Measurements from ENCODE around the gene PDE6D.

The PDE6D gene

GRCh38 chr2:231687961-231688360 is 93.1 kb downstream of the PDE6D start:
- no peak overlapping the region for H2AFZ ChIP-seq (ENCODE audit: low read depth, low read length)
- H3K9me3 ChIP-seq (ENCODE audit: insufficient read depth, low read length, severe bottlenecking), result no peaks in the 10 kb centered on the region
- H3K4me1 ChIP-seq (ENCODE audit: insufficient read depth, low read length), result peaks cover 32% of the 10 kb centered on the region
- no peak overlapping the region for H3K27ac ChIP-seq (ENCODE audit: low read length)
- no peaks in the 10 kb centered on the region for H3K36me3 ChIP-seq (ENCODE audit: insufficient read depth, low read length)
- peaks cover 14% of the 10 kb centered on the region for H3K79me2 ChIP-seq (ENCODE audit: insufficient read depth, low read length)
- DNase-seq (no peak), ATAC-seq (ENCODE audit: insufficient read depth, low read depth) (no peak)
- no peak for TF ChIP-seq CTCF (IDR thresholded peaks at IDR 0.05; ENCODE audit: borderline replicate concordance, extremely low read depth, low read length, poor library complexity, severe bottlenecking)
- no peaks in the 10 kb centered on the region for H3K27me3 ChIP-seq (ENCODE audit: insufficient read depth, low read length, poor library complexity)
- H4K20me1 ChIP-seq (ENCODE audit: insufficient read depth, low read length), result no peaks in the 10 kb centered on the region
- H3K4me2 ChIP-seq (ENCODE audit: insufficient read depth, low read length), result no peak overlapping the region
- no peak overlapping the region for H3K4me3 ChIP-seq (ENCODE audit: low read depth in 1 of 2, low read length in 2 of 2)
- no peak overlapping the region for H3K9ac ChIP-seq (ENCODE audit: low read depth, low read length)

- no peak overlapping the region for H3K4me2 ChIP-seq (ENCODE audit: insufficient read depth, low read length)
- H3K4me1 ChIP-seq (ENCODE audit: insufficient read depth, low read length), result peaks cover 39% of the 10 kb centered on the region
- no peak overlapping the region for H3K9ac ChIP-seq (ENCODE audit: low read depth, low read length)
- no peaks in the 10 kb centered on the region for H3K36me3 ChIP-seq (ENCODE audit: insufficient read depth, low read length)
- peaks cover 20% of the 10 kb centered on the region for H3K79me2 ChIP-seq (ENCODE audit: insufficient read depth, low read length)
- no peak overlapping the region for H2AFZ ChIP-seq (ENCODE audit: low read depth, low read length)
- no peaks in the 10 kb centered on the region for H4K20me1 ChIP-seq (ENCODE audit: insufficient read depth, low read length)
- peak; percentile 62 for TF ChIP-seq CTCF (IDR thresholded peaks at IDR 0.05; ENCODE audit: borderline replicate concordance, extremely low read depth, low read length, poor library complexity, severe bottlenecking)
- no peak for TF ChIP-seq EZH2 (IDR thresholded peaks at IDR 0.05; ENCODE audit: borderline replicate concordance, low read depth, low read length, severe bottlenecking)
- H3K27ac ChIP-seq (ENCODE audit: low read length), result no peak overlapping the region
- H3K9me3 ChIP-seq (ENCODE audit: insufficient read depth, low read length, severe bottlenecking), result no peaks in the 10 kb centered on the region
- no peaks in the 10 kb centered on the region for H3K27me3 ChIP-seq (ENCODE audit: insufficient read depth, low read length, poor library complexity)
- no peak overlapping the region for H3K4me3 ChIP-seq (ENCODE audit: low read depth in 1 of 2, low read length in 2 of 2)
- peak; percentile 57 for DNase-seq
- ATAC-seq (ENCODE audit: insufficient read depth, low read depth), result peak; percentile 36
Measured at GRCh38 chr2:231687133-231687852, 93.8 kb downstream of the PDE6D start.

DNA sequence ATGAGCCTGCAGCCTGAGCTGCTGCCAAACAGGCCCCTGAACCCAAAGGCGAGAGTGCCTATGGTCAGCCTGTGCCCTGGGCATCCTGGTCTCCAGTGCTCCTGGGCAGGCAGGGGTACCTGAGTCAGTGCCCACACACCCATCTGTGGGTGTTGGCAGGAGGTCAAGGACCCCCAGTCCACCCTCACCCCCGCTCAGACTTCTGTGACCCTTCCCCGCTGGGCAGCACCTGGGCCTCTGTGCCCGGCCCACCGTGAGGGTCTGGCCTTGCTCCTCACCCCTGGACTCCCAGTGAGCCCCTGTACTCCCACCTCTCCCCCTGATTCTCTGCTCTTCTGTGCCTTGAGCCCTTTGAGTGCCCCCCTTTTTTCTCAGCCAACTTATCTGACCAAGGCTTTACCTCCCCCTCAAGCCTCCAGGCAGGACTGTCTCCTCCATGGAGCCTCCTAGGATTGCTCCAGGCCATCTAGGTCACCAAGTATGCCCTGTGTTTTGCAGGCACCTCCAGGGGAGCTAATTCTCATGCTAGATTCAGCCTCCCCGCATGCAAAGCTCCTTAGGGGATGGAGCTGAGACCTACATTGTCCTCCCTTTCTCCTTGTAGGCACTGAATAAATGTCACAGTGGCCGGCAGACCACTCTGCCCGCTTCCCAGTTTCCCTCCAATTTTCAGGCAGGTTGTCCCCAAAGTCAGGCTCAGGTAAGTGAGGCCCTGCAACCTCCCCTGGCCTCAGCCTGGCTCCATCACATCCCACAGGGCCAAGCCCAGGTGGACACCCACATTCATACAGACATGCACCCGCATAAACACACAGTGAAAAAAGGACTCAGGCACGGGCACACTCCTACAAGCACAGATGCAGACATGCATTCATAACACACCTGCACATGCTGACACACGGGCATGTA is 94.6 kb downstream of the PDE6D start:
- H3K27ac ChIP-seq (ENCODE audit: low read length), result peak overlapping the region; percentile 16; the same call in 1 of the 2 replicates

More for the DNA sequence above, 94.6 kb downstream of the PDE6D start:
- DNase-seq (no peak), ATAC-seq (ENCODE audit: insufficient read depth, low read depth) (no peak)
- no peaks in the 10 kb centered on the region for H3K27me3 ChIP-seq (ENCODE audit: insufficient read depth, low read length, poor library complexity)
- no peak overlapping the region for H3K4me3 ChIP-seq (ENCODE audit: low read depth in 1 of 2, low read length in 2 of 2)
- H3K36me3 ChIP-seq (ENCODE audit: insufficient read depth, low read length), result no peaks in the 10 kb centered on the region
- no peak overlapping the region for H3K4me2 ChIP-seq (ENCODE audit: insufficient read depth, low read length)
- no peaks in the 10 kb centered on the region for H4K20me1 ChIP-seq (ENCODE audit: insufficient read depth, low read length)
- no peak overlapping the region for H2AFZ ChIP-seq (ENCODE audit: low read depth, low read length)
- peak overlapping the region; percentile 21; the same call in 1 of the 2 replicates for H3K9ac ChIP-seq (ENCODE audit: low read depth, low read length)
- no peak for TF ChIP-seq CTCF (IDR thresholded peaks at IDR 0.05; ENCODE audit: borderline replicate concordance, extremely low read depth, low read length, poor library complexity, severe bottlenecking)
- no peak for TF ChIP-seq EZH2 (IDR thresholded peaks at IDR 0.05; ENCODE audit: borderline replicate concordance, low read depth, low read length, severe bottlenecking)
- H3K9me3 ChIP-seq (ENCODE audit: insufficient read depth, low read length, severe bottlenecking), result no peaks in the 10 kb centered on the region
- H3K4me1 ChIP-seq (ENCODE audit: insufficient read depth, low read length), result peaks cover 42% of the 10 kb centered on the region
- H3K79me2 ChIP-seq (ENCODE audit: insufficient read depth, low read length), result peaks cover 24% of the 10 kb centered on the region
